Measurements from ENCODE around the gene TNFSF9. TPM values are rescaled to one million over a fixed set of nuclear protein-coding genes. Genes with fewer than 3 reads are reported as not detected.

TNFSF9 gene
- total RNA-seq, 4 donors from 2014 or later = 0.29 to 2.7 (median 0.45) TPM; not detected in 1

GRCh38 chr19:6568010-6568526 is 37.2 kb downstream of the TNFSF9 start:
- Histone ChIP-seq H3K4me3 (no peak overlapping the region), H3K36me3 (no peaks in the 10 kb centered on the region), H3K27ac (replicated peaks in 1 of 4) (no peak overlapping the region), H3K4me1 (no peaks in the 10 kb centered on the region), H3K27me3 (peaks cover 0 to 52% (median 0%) of the 10 kb centered on the region in 4 donors), H3K9me3 (peaks cover 0 to 28% (median 20%) of the 10 kb centered on the region in 4 donors)
- 76% methylated on average over 8 of the region's 8 CpGs for WGBS
- DNase-seq (ENCODE audit: extremely low spot score) = no peak
- intact Hi-C loops (cut with DNase I) = no loop called here
- TF ChIP-seq EP300 (IDR thresholded peaks at IDR 0.05) = no peak
- no peak for TF ChIP-seq POLR2A (IDR thresholded peaks at IDR 0.05; ENCODE audit: low read depth)
- no peak for TF ChIP-seq CTCF (IDR thresholded peaks at IDR 0.05)
- TF ChIP-seq POLR2AphosphoS5 (IDR thresholded peaks at IDR 0.05) = no peak

- H3K4me1 ChIP-seq = no peaks in the 10 kb centered on the region
- no peaks in the 10 kb centered on the region for H3K36me3 ChIP-seq
- WGBS = 57% methylated on average over 3 of the region's 3 CpGs
- intact Hi-C loops (cut with DNase I) = no loop called here
- H3K4me3 ChIP-seq = no peak overlapping the region
- peaks cover 0 to 21% (median 18%) of the 10 kb centered on the region in 4 donors for H3K9me3 ChIP-seq
- no peak for DNase-seq (ENCODE audit: extremely low spot score)
- peaks cover 0 to 47% (median 0%) of the 10 kb centered on the region in 4 donors for H3K27me3 ChIP-seq
- TF ChIP-seq EP300 (IDR thresholded peaks at IDR 0.05) = no peak
- no peak for TF ChIP-seq POLR2AphosphoS5 (IDR thresholded peaks at IDR 0.05)
- no peak for TF ChIP-seq POLR2A (IDR thresholded peaks at IDR 0.05; ENCODE audit: low read depth)
- TF ChIP-seq CTCF (IDR thresholded peaks at IDR 0.05) = no peak
- H3K27ac ChIP-seq (replicated peaks in 1 of 4) = no peak overlapping the region
Measured at GRCh38 chr19:6568816-6569215, 38.0 kb downstream of the TNFSF9 start.

DNA sequence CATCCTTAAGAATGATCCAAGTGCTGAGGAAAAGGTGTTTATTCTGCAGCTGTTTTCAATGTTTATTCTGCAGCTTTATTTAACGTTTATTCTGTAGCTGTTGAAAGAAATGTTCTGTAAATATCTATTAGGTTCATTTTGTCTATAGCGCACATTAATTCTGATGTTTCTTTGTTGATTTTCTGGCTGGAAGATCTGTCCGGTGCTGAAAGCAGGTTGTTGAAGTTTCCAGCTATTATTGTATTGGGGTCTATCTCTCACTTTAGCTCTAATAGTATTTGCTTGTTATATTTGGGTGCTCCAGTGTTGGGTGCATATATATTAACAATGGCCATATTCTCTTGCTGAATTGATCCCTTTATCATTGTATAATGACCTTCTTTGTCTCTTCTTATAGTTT is 39.9 kb downstream of the TNFSF9 start:
- Histone ChIP-seq H3K4me1 (no peaks in the 10 kb centered on the region), H3K27ac (replicated peaks in 1 of 4) (no peak overlapping the region), H3K4me3 (no peak overlapping the region), H3K27me3 (peaks cover 0 to 47% (median 0%) of the 10 kb centered on the region in 4 donors), H3K36me3 (no peaks in the 10 kb centered on the region), H3K9me3 (peaks cover 0 to 12% (median 10%) of the 10 kb centered on the region in 4 donors)
- intact Hi-C loops (cut with DNase I) = no loop called here
- WGBS = 84% methylated on average over 3 of the region's 3 CpGs
- no peak for DNase-seq (ENCODE audit: extremely low spot score)
- TF ChIP-seq CTCF (IDR thresholded peaks at IDR 0.05) (no peak), EP300 (IDR thresholded peaks at IDR 0.05) (no peak), POLR2AphosphoS5 (IDR thresholded peaks at IDR 0.05) (no peak), POLR2A (IDR thresholded peaks at IDR 0.05; ENCODE audit: low read depth) (no peak)

GRCh38 chr19:6571167-6571566 is 40.3 kb downstream of the TNFSF9 start:
- no peak for TF ChIP-seq POLR2AphosphoS5 (IDR thresholded peaks at IDR 0.05)
- TF ChIP-seq CTCF (IDR thresholded peaks at IDR 0.05) = no peak
- TF ChIP-seq EP300 (IDR thresholded peaks at IDR 0.05) = no peak
- no peak for TF ChIP-seq POLR2A (IDR thresholded peaks at IDR 0.05; ENCODE audit: low read depth)
- no peaks in the 10 kb centered on the region for H3K36me3 ChIP-seq
- H3K9me3 ChIP-seq = peaks cover 0 to 12% (median 10%) of the 10 kb centered on the region in 4 donors
- intact Hi-C loops (cut with DNase I) = no loop called here
- no peak overlapping the region for H3K4me3 ChIP-seq
- no peak overlapping the region for H3K27ac ChIP-seq (replicated peaks in 1 of 4)
- H3K27me3 ChIP-seq = peaks cover 0 to 47% (median 0%) of the 10 kb centered on the region in 4 donors
- H3K4me1 ChIP-seq = no peaks in the 10 kb centered on the region
- DNase-seq (ENCODE audit: extremely low spot score) = no peak

DNA sequence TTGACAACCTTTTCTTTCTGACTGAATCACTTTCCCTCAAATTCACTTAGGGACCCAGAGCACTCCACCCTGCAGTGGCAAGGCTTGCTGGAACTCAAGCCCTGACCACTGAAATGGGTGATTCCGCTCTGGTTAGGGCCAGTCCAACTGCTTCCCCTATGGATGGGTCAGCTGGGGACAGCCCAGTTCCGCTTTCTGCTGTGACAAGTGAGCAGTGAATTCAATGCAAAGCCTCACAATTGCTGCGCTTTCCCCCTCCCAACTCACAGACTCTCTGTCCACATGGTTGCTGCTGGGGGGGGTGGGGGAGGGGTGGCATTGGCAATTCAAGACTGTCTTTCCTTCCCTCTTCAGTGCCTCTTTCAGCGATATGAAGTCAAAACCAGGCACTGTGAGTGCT is 41.4 kb downstream of the TNFSF9 start:
- Histone ChIP-seq H3K4me1 (no peaks in the 10 kb centered on the region), H3K27ac (replicated peaks in 1 of 4) (no peak overlapping the region), H3K36me3 (no peaks in the 10 kb centered on the region), H3K27me3 (peaks cover 0 to 47% (median 0%) of the 10 kb centered on the region in 4 donors), H3K9me3 (peaks cover 0 to 12% (median 10%) of the 10 kb centered on the region in 4 donors), H3K4me3 (no peak overlapping the region)
- WGBS = 40% methylated on average over 4 of the region's 4 CpGs
- TF ChIP-seq POLR2AphosphoS5 (IDR thresholded peaks at IDR 0.05) (no peak), CTCF (IDR thresholded peaks at IDR 0.05) (no peak), POLR2A (IDR thresholded peaks at IDR 0.05; ENCODE audit: low read depth) (no peak), EP300 (IDR thresholded peaks at IDR 0.05) (no peak)
- no peak for DNase-seq (ENCODE audit: extremely low spot score)
- intact Hi-C loops (cut with DNase I) = no loop called here

Measured in esophagus muscularis mucosa (tissue), 4 donors.